Gastrocnemius medialis (tissue), 4 donors: Measurements from ENCODE around the gene AGPAT3. TPM values are rescaled to one million over a fixed set of nuclear protein-coding genes. Genes with fewer than 3 reads are reported as not detected.

Experiments used
- ATAC-seq, 2 donors: fragments of 150-250 bp; one replicate each; pipeline ENCODE4 v1.9.1; 2016
- DNase-seq, 2 donors: peaks; one replicate each; pipeline ENCODE4 v3.0.0-alpha.2; 2019
- H3K27ac ChIP-seq, 4 donors: fragments of 200-600 bp; sonication (generic); 1 replicate in 1 of 4; 2 replicates in 3 of 4; pipeline ENCODE4 v1.5.1; 2016 to 2018; ENCODE audit warnings: mild to moderate bottlenecking in 2 of 4, moderate library complexity in 1 of 4
- H3K27me3 ChIP-seq, 3 donors: fragments of 200-600 bp; sonication (generic) in 2 of 3; 1 replicate in 1 of 3; 2 replicates in 2 of 3; pipeline versions ENCODE4 v1.5.1 to v1.6.0; 2016 to 2019; ENCODE audit warnings: mild to moderate bottlenecking in 1 of 3, moderate library complexity in 1 of 3
- H3K36me3 ChIP-seq, 2 donors: fragments of 200-600 bp; sonication (generic) in 1 of 2; one replicate each; pipeline ENCODE4 v1.5.1; 2017 to 2018
- H3K4me1 ChIP-seq, 2 donors: fragments of 200-600 bp; sonication (generic) in 1 of 2; one replicate each; pipeline ENCODE4 v1.5.1; 2016 to 2017; ENCODE audit warnings: mild to moderate bottlenecking in 2 of 2
- H3K4me3 ChIP-seq, 4 donors: fragments of 200-600 bp; sonication (generic) in 3 of 4; 1 replicate in 1 of 4; 2 replicates in 3 of 4; pipeline ENCODE4 v1.5.1; 2016 to 2019; ENCODE audit warnings: mild to moderate bottlenecking in 2 of 4
- H3K9me3 ChIP-seq, 3 donors: fragments of 200-600 bp; sonication (generic) in 2 of 3; 1 replicate in 1 of 3; 2 replicates in 2 of 3; pipeline ENCODE4 v1.5.1; 2016 to 2019
- CTCF ChIP-seq, 5 experiments: fragments of 450-650 bp in 3 of 5; fragments of 200-600 bp in 2 of 5; sonication (generic) in 2 of 5; IDR thresholded peaks in 4 of 5; conservative IDR thresholded peaks in 1 of 5; 1 replicate in 4 of 5; 2 replicates in 1 of 5; pipeline ENCODE4 v1.5.1; 2016 to 2019; ENCODE audit warnings: antibody characterized with exemption in 5 of 5, mild to moderate bottlenecking in 3 of 5, moderate library complexity in 3 of 5
- POLR2A ChIP-seq, 2 donors: fragments of 450-650 bp; IDR thresholded peaks; one replicate each; pipeline ENCODE4 v1.6.1; 2017; ENCODE audit warnings: antibody characterized with exemption in 2 of 2, mild to moderate bottlenecking in 2 of 2, moderate library complexity in 2 of 2
- in situ Hi-C, 4 donors: fragments of 200-750 bp; cut with MboI; loops; one replicate each; pipeline versions ENCODE4 v1.15.0 to v1.8.0; 2017; ENCODE audit warnings: low sequenced_read_pairs in 4 of 4
- intact Hi-C: fragments of 100-400 bp; cut with DNase I; formaldehyde crosslinking; loops from one replicate; pipeline ENCODE4 v1.15.1; 2023; ENCODE audit warnings: low total_unique reads
- total RNA-seq, 4 donors: library from RNA; depleted of rRNA; stranded (reverse); fragments of >200 nt; gene quantifications; one replicate each; pipeline versions ENCODE4 v1.1.0 to v1.2.3, GENCODE V29; 2016

The AGPAT3 gene
- total RNA-seq, 4 donors from 2014 or later = 44.2 to 102 (median 59.3) TPM

- in situ Hi-C loops = no loop called here
- H3K36me3 ChIP-seq = no peaks in the 10 kb centered on the region
- DNase-seq (peak in 1 of 2 donors; percentile 64), ATAC-seq (peak; percentile 34 to 51)
- H3K9me3 ChIP-seq = no peaks in the 10 kb centered on the region
- H3K4me1 ChIP-seq = peaks cover 34 to 37% of the 10 kb centered on the region in 2 donors
- TF ChIP-seq POLR2A (IDR thresholded peaks at IDR 0.05) (peak; percentile 83 to 85), CTCF (IDR thresholded peaks at IDR 0.05 in 4 of 5, conservative IDR thresholded peaks at IDR 0.05 in 1 of 5) (no peak)
- H3K27ac ChIP-seq = peak overlapping the region; percentile 79 to 96 (median 92)
- intact Hi-C loops = loop anchor here (1.0 to 2.0 kb wide), 2 partner anchors 37 to 74 kb away; no protein-coding TSS in a partner anchor
- H3K27me3 ChIP-seq = no peaks in the 10 kb centered on the region
- H3K4me3 ChIP-seq = peak overlapping the region; percentile 62 to 76 (median 68)
These were observed 586 bp upstream of the AGPAT3 start for GRCh38 chr21:43864313-43864961.

- peak overlapping the region; percentile 57 to 76 (median 68) for H3K4me3 ChIP-seq
- H3K36me3 ChIP-seq = no peaks in the 10 kb centered on the region
- in situ Hi-C loops = no loop called here
- H3K9me3 ChIP-seq = no peaks in the 10 kb centered on the region
- intact Hi-C loops = loop anchor here (2.0 to 5.0 kb wide), 5 partner anchors 15 to 73 kb away; no protein-coding TSS in a partner anchor
- DNase-seq = peak in 1 of 2 donors; percentile 68
- peak; percentile 44 to 55 for ATAC-seq
- peaks cover 44 to 45% of the 10 kb centered on the region in 2 donors for H3K4me1 ChIP-seq
- peak overlapping the region; percentile 87 to 96 (median 92) for H3K27ac ChIP-seq
- TF ChIP-seq CTCF (IDR thresholded peaks at IDR 0.05 in 4 of 5, conservative IDR thresholded peaks at IDR 0.05 in 1 of 5) (peak in 2 of 5 experiments; percentile 14 to 20), POLR2A (IDR thresholded peaks at IDR 0.05) (peak in 1 of 2 donors; percentile 28)
- H3K27me3 ChIP-seq = no peaks in the 10 kb centered on the region
These were observed 677 bp downstream of the AGPAT3 start for GRCh38 chr21:43865540-43866259.

GRCh38 chr21:43866260-43866629 is 1.2 kb downstream of the AGPAT3 start:
- Histone ChIP-seq H3K9me3 (no peaks in the 10 kb centered on the region), H3K27ac (peak overlapping the region; percentile 87 to 96 (median 92)), H3K27me3 (no peaks in the 10 kb centered on the region), H3K4me3 (peak overlapping the region; percentile 57 to 76 (median 68)), H3K36me3 (no peaks in the 10 kb centered on the region), H3K4me1 (peaks cover 44 to 47% of the 10 kb centered on the region in 2 donors)
- ATAC-seq = peak; percentile 59 to 66
- peak; percentile 44 to 77 for DNase-seq
- in situ Hi-C loops = no loop called here
- no peak for TF ChIP-seq POLR2A (IDR thresholded peaks at IDR 0.05)
- intact Hi-C loops = loop anchor here (2.0 to 5.0 kb wide), 4 partner anchors 15 to 63 kb away; no protein-coding TSS in a partner anchor

- H3K9me3 ChIP-seq = no peaks in the 10 kb centered on the region
- peak overlapping the region; percentile 57 to 76 (median 68) for H3K4me3 ChIP-seq
- ATAC-seq (peak in 1 of 2 donors; percentile 23), DNase-seq (peak in 1 of 2 donors; percentile 54)
- TF ChIP-seq CTCF (IDR thresholded peaks at IDR 0.05 in 4 of 5, conservative IDR thresholded peaks at IDR 0.05 in 1 of 5) (no peak), POLR2A (IDR thresholded peaks at IDR 0.05) (no peak)
- in situ Hi-C loops (no loop called here), intact Hi-C loops (loop anchor here (2.0 to 5.0 kb wide), 4 partner anchors 14 to 62 kb away; no protein-coding TSS in a partner anchor)
- H3K36me3 ChIP-seq = no peaks in the 10 kb centered on the region
- no peaks in the 10 kb centered on the region for H3K27me3 ChIP-seq
- H3K27ac ChIP-seq = peak overlapping the region; percentile 87 to 96 (median 92)
- H3K4me1 ChIP-seq = peaks cover 44 to 47% of the 10 kb centered on the region in 2 donors
These were observed 1.8 kb downstream of the AGPAT3 start for GRCh38 chr21:43866659-43867331.
